GM04503 (cell line): ENCODE results near the gene FOXG1.

Experiments used
- DNase-seq: peaks from one replicate; pipeline ENCODE4 v3.0.0-alpha.2; 2012; ENCODE audit warnings: low read depth

The FOXG1 gene

DNA sequence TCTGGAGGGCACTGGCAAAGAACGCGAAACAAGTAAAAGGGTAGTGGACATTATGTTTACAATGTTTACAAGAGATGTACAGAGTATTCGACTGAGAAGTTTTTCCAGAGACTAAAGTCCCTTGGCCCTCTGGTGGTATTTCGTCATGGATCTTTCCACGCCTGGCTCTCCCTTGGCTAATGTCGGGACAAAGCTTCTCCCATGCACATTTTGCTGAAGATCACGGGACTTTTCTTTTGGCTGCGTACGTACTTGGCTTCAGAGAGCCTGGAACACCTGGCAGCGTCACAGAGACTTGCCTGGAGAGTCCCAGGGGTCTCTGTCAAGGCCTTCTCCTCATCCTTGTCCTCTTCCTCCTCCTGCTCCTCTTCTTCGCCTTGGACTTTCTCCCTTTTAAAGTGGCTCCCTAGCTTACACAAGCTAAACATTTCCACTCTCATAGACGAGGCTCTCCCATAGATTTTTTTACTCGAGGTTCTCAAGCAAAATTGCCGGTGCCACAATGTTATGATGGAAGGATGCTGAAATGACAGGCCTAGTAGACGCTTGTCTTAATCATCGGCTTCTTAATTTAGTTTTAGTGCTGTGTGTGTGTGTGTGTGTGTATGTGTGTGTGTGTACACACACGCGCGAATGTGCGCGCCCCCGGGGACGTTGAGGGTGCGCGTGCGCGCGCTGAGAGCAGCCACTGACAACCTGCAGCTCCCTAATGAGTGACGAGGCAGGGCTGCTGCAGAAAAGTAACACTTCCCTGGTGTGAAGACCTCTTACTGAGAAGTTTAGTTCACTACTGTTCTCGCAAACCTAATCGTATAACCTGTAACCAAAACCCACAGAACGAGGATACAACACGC, 4.9 kb upstream of the FOXG1 start:
- no peak for DNase-seq

DNA sequence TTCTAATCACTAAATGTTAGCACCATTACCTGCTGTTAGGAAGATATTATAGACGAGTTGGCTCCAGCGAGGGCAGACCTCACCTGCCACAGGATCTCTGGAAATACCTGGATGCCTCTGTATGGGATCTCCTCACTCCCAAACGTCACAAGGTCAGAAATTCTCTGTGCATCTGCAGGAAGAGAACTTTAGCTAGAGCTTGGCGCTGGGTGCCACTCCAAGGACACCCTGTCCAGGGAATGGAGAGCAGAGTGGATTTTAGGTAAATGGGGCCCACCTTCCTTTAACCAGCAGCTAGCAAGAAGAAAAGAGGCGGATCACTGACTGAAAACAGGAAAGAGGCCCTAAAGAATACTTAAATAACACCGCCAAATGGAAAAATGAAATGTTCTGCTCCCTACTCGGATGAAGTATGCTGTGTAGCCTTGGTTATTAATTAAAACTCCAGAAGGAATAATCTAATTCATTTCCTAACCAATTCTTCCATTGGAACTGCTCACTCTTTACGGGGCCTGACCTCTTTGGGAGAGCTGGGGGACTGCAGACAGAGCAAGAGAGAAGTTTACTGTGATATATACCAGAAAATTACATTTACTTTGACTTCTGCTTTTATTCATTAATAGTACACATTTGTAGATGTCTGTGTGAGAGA, 4.2 kb upstream of the FOXG1 start:
- DNase-seq = no peak

DNA sequence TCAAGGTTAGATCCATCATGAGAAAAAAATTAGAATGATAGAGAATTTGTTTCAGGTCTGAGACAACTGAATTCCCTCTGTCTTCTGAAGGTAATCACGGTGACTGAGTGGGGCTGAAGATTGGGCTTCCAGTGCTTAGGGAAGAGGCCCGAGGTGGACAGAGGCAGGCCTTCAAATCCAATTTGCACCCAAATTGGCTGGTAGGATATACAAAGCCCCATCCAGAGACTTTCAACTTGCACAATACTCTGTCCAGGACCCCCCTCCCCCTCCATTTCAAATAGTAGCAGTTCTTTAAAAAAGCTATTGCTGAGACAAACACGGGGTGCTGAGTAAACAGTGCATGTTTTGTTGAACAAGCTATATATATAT, 3.6 kb upstream of the FOXG1 start:
- no peak for DNase-seq

DNA sequence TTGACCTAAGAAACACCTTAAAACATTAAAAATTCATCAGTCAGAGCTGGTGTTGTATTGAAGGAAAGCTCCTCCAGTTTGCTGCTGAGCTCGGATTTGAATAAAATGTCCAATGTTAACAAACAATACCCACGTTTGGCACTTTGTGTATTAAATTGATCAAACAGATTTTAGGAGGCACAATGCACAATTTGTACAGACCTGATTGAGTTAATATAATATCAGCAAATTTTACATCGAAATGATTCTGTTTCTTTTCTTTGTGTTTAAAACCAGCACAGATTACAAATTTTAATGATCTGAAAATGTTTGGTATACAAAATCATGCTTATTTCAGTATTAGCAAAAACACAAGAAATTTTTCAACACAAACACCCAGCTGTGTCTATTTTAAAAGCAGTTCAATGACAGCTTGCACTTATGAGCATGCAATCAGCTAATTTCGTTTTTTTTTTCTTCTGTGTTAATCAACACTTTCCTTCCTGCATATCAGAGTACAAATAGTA, 2.8 kb upstream of the FOXG1 start:
- DNase-seq = no peak

DNA sequence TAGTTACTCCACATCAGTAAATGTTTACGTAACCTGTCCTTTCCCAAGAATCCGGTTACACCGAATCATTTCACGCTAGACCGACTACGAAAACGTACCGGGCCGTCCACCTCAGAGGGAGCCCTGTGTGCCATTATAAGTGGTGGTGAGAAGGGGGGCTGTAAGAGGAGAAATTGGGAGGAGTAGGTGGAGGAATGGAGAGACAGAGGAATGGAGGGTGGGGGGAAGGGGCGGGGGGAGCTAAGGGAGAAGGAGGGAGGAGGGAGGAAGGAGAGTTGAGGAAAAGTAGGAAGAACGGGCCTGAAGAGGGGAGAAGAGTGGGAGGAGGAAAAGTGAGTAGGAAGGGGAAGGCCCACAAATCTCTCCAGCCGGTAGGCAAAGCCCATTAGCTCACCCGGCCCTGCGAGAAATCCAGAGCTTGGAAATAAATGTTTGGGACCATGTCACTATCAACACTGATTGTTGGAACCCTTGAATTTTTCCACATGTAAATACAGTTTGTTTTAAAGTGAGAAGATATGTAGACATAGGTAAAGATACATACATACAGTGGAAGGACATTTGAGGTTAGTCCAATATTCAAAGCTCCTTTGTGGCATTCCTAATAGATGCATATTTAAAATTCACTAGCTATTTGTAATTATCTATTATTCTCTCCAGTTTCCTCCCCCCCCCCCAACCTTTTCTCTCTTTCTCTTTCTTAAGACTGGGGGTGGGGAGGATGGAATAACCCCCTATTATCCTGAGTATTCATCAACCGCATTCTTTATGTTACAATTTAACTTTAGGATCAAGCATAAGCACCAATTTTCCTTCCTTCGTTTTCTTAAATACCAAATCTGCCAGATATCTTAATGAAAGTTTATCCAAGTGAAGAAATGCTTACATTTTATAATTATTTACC, 2.1 kb upstream of the FOXG1 start:
- no peak for DNase-seq

DNA sequence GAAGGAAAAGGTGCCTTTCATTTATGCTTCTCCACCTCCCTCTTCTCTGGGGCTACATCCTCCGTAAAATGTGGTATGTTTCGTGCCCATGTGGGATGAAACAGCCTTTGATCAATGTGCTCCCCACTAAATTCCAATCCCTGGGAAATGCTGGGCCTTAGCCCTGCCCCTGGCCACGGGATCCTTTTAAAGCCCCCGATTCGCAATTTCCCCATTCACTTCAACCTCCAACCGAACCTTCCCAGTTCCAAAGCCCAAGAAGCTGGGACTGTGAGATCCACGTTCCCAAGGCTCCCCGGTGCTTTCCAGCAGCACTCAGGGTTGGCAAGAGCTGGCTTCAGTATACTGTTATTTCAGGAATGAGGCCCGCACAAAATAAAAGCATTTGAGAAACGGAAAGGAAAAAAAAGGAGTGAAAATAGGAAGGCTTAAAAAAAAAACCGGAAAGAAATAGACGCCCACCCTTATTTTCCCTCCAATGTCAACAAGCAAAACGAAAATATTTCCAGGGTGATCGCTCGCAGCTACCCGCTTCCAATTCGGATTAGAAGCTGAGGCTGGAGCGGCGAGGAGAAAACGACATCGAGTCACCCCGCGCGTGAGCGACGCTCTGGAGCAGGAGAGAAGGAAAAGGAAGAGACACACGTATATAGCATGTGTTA, 1.3 kb upstream of the FOXG1 start:
- DNase-seq = no peak

DNA sequence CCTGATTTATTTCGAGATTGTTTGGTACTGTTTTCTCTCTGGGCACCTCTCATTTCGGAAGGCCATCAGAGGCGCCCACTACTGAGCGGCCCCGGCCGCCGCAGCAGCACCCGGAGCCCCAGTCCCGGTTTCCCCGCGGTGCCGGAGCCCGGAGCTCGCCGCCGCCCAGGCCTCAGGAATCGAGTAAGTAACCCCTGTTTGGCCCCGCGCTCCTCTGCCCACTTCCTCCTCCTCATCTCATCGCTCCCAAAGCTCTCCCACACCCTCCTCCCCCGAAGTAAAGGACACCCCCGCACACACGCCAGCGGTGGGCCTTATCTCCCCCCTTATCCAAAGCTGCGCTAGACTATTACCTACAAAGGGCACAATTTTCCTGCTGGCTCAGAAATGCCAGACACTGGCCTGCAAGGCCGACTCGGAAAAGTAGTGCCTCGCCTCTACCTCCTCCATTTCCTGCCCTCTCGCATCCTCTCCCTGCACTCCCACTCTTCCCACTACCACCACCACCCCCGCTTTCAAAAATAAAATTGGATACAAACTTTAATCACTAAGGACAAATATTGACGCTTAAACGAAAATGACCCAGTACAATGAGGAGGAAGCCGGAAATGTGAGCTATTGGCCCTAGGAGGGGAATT, 637 bp upstream of the FOXG1 start:
- DNase-seq = no peak

DNA sequence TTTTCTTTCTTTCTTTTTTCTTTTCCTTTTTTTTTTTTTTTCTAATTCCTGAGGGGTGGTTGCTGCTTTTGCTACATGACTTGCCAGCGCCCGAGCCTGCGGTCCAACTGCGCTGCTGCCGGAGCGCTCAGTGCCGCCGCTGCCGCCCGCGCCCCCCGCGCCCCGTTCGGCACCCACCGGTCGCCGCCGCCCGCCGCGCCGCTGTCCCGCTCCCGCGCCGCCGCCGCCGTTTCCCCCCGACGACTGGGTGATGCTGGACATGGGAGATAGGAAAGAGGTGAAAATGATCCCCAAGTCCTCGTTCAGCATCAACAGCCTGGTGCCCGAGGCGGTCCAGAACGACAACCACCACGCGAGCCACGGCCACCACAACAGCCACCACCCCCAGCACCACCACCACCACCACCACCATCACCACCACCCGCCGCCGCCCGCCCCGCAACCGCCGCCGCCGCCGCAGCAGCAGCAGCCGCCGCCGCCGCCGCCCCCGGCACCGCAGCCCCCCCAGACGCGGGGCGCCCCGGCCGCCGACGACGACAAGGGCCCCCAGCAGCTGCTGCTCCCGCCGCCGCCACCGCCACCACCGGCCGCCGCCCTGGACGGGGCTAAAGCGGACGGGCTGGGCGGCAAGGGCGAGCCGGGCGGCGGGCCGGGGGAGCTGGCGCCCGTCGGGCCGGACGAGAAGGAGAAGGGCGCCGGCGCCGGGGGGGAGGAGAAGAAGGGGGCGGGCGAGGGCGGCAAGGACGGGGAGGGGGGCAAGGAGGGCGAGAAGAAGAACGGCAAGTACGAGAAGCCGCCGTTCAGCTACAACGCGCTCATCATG, 654 bp downstream of the FOXG1 start:
- no peak for DNase-seq

DNA sequence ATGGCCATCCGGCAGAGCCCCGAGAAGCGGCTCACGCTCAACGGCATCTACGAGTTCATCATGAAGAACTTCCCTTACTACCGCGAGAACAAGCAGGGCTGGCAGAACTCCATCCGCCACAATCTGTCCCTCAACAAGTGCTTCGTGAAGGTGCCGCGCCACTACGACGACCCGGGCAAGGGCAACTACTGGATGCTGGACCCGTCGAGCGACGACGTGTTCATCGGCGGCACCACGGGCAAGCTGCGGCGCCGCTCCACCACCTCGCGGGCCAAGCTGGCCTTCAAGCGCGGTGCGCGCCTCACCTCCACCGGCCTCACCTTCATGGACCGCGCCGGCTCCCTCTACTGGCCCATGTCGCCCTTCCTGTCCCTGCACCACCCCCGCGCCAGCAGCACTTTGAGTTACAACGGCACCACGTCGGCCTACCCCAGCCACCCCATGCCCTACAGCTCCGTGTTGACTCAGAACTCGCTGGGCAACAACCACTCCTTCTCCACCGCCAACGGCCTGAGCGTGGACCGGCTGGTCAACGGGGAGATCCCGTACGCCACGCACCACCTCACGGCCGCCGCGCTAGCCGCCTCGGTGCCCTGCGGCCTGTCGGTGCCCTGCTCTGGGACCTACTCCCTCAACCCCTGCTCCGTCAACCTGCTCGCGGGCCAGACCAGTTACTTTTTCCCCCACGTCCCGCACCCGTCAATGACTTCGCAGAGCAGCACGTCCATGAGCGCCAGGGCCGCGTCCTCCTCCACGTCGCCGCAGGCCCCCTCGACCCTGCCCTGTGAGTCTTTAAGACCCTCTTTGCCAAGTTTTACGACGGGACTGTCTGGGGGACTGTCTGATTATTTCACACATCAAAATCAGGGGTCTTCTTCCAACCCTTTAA, 1.5 kb downstream of the FOXG1 start:
- DNase-seq = no peak

DNA sequence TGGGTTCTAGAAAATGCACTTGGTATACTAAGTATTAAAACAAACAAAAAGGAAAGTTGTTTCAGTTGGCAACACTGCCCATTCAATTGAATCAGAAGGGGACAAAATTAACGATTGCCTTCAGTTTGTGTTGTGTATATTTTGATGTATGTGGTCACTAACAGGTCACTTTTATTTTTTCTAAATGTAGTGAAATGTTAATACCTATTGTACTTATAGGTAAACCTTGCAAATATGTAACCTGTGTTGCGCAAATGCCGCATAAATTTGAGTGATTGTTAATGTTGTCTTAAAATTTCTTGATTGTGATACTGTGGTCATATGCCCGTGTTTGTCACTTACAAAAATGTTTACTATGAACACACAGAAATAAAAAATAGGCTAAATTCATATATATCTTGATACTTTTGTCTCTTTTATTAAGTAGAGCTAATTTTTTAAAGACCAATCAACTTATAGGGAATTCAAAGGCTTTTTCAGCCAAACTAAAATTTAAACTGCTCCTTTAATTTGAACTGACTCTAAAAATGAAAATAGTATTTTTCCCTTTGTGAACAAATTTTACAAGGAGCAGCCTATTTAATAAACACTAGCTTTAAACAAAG, 2.8 kb downstream of the FOXG1 start:
- DNase-seq = no peak

DNA sequence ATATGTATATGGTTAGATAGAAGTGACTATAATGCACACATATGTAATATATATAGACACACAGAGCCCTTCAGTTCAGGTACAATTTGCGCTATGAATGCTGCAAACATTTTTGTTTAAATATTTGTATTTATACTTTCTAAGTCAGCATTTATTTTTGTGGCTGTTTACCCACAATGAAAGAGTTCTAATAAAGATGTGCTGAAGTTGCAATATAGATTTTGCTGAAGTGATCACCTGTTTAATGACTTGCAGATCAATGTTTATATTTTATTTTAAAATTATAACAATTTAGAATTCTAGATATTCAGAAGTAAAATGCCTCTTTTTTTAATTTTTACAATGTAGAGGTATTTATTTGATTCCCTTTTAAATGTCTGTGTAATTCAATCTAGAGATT, 3.5 kb downstream of the FOXG1 start:
- DNase-seq = no peak

DNA sequence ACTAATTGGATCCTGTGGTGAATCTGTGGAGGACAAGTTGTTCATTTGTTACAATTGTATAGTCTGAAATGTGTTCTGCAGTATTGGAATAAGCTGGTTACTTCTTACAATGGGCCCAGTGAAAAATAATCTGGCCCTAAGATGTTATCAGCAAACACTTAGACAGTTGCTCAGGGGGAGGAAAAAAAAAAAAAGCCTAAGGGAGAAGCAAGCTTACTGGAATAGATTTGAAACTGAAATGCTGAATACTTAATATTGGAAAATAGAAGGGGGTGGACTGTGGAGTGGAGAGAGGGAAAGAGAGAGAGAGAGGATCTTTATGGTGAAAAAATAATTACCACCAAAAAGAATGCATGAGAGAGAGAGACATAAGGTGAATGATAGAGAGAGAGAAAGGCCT, 4.0 kb downstream of the FOXG1 start:
- DNase-seq = no peak

DNA sequence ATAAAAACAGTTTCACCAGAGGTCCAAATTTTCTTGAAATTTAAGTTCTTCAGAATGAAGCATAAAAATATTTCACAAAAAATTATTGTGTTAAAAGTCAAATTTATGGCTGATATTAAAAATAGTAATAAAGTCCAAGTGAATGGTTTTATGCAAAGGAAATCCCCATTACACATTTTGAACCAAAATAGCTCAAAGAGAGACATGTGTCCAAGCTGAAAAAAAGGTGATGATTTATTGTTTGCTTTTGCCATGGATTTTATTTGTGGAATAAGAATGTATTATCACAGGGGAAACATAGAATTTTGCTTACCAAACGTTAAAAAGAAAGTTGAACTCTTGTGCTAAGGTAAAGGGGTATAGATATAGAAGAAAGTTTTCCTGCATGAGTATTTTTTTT, 4.6 kb downstream of the FOXG1 start:
- no peak for DNase-seq

DNA sequence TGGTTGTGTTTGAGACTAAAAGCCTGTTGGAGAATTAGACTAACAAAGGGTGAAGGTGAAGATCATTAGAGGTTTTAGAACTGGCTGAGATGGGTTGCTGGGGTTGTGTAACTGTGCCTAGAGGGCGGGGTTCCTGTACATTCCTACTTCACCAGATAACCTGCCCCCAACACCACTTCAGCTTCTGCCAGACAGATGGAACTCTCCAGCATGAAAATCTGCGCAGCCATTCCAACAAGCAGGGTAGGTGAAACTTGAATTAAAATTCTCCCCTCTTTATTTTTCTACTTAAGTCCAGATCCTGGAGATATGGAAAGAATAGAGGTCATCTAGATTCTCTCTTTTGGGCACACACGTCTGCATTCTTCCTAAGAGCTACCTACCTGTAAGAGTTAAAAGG, 6.0 kb downstream of the FOXG1 start:
- no peak for DNase-seq

DNA sequence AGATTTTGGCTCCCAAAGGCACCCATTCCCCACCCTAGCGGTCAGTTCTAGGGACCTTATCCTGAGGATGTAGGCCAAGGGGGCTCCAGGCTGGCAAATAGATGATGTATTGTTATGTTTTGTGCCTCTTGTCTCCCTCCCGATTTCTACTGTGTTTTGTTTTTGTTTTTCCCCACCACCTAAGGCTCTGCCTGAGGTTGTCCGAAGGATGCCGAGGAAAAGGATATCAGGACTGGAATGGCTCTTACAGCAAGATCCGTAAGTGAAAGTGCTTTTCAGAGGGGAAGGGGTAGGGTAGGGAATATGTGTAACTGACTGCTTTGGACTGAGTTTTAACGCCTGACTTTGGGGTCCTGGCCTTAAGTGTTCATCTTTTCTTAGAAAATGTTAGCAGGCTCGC, 6.6 kb downstream of the FOXG1 start:
- no peak for DNase-seq

DNA sequence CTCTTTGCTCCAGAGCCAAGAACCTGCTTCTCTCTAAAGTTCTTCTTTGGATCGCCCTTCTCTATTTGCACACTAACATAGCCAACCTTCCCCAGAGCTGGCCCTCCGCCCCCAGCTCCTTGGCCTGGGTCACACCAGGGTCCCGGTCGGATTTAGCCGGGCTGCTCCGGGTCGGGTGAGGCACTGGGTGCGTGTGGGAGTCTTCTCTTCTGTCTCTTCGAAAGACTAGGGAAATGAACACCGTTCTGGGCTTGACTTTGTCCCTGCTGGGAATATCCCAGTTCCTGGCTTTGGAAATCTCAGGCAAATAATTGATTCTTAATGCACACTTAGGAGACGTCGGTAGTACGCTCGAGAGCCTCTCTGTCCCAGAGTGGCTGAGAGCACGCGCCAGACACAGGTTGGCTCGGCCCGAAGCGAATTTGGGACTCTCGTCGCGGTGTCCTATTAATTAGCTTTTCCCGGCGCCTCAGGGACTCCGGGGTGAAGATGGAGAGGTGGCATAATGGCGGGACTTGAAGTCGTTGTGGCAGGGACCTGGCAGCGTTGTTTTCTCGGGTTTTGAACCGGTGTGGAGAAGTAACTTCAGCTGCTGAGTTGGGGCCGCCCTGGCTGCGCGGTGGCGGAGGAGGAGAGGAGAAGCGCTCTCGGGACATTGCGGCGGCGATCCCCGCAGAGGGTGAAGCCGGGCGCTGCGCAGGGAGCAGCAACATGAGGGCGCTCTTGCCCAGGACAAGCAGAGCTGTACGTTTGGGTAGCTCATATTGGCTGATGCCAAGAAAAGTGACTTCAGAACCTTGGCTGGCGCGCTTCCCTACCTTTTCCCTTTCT, 7.5 kb downstream of the FOXG1 start:
- DNase-seq = no peak

DNA sequence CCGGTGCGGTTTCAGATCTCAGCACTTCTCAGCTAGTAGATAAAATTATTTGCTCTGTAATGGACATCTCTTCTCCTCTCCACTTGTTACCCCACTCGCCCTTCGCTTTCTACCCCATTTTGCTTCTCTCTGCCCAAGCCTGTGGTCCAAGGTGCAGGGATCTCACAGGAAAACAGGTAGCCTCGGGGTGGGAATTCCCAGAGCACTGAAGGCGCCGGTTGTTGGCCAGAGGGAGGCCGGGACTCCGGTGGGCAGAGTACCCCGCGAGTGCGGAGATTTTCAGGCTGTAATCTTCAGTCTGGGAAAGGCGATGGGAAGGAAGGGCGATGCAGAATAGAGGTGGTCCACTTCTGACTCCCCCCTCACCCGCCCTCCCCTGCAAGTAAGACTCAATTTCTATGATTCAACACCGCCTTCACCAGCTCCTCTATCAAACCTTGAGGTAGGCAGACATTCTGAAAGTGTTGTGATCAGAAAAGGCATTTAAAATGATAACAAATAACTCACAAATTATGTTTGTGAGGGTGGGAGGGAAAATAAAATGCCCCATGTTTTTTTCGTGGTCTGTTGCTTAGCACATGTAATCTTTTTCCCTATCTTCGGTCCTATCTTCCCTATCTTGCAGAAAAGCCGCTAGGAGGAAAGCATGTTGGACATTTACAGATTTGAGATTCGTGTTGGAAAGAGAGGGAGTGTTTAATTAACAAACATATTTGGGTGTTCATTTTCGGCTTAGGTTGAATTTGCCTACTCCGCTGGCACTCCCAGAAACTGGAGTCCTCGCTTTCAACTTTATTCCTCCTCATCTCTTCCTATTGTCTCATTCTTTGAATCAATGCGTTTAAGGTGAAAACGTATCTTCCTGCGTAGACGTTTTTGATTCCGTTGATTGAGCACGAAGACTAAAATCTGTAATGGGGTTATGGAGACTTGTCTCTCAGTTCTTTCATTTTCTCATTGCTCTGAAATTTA, 8.5 kb downstream of the FOXG1 start:
- DNase-seq = no peak
